Epithelial cell of proximal tubule (primary cell): ENCODE results near the gene MEIS2. TPM values are rescaled to one million over a fixed set of nuclear protein-coding genes. Genes with fewer than 3 reads are reported as not detected.

Source experiments
- DNase-seq: peaks from one replicate; pipeline ENCODE4 v3.0.0-alpha.2; 2011; ENCODE audit warnings: low read depth
- H3K4me3 ChIP-seq: 2 replicates; pipeline ENCODE4 v1.5.1; 2011; ENCODE audit warnings: low read depth, mild to moderate bottlenecking, low read length
- CTCF ChIP-seq: conservative IDR thresholded peaks from 2 replicates; pipeline ENCODE4 v1.5.1; 2012; ENCODE audit warnings: low read depth, mild to moderate bottlenecking, low read length
- total RNA-seq: library from RNA; depleted of rRNA; stranded (reverse); fragments of >200 nt; gene quantifications from 2 replicates; pipeline ENCODE4 v1.2.3, GENCODE V29; 2015

Gene MEIS2
- total RNA-seq, 1 donor from 2014 or later = 14.0 TPM

DNA sequence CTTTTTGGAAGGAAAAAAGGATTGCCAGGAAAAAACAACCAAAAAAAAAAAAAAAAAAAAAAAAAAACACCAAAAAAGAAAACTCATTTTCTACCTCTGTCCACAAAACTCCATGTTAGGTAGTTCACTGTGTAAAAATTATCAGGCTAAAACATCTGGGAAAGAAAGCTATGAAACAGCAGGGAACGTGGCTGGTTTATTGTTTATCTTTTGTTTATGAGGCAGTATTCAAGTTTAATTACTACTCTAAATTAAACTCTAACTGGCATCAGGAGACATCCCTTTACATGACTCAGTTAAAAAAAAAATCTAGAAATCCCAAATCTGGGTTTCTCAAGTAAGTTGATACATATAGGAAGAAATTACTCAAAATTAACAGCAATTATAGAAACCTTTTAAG lies 21.8 kb downstream of the MEIS2 start:
- H3K4me3 ChIP-seq = no peak overlapping the region
- no peak for TF ChIP-seq CTCF
- DNase-seq = no peak

DNA sequence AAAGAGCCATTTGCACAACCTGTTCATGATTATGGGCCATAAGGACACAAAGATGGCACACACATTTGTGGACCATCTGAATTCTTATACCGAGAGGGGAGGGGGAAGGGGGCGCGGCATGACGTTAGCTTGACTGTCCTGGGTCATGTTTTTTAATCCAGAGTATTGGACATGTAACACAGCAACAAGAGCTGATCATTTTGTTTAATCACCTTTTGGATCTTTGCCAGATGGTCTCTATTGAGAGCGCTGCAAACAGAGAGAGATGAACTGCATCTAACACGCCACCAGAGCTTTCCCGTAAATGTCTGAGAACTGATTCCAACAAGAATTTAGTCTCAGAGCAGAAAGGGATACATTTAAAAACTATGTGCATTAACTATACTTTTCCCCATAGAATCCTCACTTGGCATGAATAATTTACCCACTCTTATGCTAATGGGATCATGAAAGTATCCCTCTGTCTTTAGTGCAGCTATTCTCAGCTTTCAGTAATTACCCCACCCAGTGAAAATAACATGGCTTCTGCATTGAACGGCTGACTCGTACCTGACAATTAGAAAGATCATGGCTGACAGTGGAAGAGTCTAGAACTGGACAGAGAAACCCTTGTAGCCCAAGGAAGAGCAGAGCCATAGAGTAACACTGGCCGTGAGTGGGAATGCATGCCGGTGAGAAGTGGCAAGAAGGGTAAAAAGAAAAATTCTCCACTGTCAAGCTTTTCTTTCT lies 22.6 kb downstream of the MEIS2 start:
- H3K4me3 ChIP-seq = no peak overlapping the region
- TF ChIP-seq CTCF = no peak
- DNase-seq = no peak

DNA sequence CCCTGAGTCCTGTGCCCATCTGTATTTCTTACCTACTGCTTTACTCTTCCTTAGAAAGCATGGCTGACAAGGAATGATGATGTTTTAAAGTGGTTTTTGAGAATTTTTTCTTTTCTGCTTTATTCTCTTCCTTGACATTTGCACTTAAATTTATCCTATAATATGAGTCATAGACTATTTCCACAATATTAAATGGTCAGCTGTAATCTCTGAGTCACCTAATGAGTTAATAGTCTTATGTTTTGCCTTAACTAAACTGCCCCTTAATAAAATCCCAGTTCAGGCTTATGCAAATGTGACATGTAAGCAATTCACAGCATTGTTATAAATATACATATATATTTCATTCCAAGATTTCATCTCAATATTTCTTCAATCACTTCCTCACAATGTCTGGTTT lies 23.8 kb downstream of the MEIS2 start:
- no peak for DNase-seq
- no peak overlapping the region for H3K4me3 ChIP-seq
- no peak for TF ChIP-seq CTCF

DNA sequence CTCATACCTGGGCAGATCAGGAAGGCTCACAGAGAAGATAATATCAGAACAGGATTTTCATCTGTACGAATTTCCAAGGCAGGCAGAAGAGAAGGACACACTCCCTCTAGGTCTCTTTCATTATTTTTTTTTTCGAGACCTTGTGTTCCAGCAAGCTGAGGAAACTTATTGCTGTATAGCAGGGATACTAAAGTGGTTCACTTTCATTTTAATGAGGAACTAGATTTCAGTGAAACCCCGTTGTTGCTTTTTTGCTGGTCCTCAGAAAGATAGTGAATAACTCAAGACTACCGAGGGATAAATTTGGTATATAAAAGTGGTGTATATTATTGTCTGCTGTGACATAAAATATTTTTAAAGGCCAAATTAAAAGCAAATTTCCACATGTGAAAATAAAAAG lies 24.6 kb downstream of the MEIS2 start:
- TF ChIP-seq CTCF = no peak
- no peak overlapping the region for H3K4me3 ChIP-seq
- no peak for DNase-seq

- no peak for DNase-seq
- no peak for TF ChIP-seq CTCF
- no peak overlapping the region for H3K4me3 ChIP-seq
Measured at GRCh38 chr15:37072181-37072580, 28.2 kb downstream of the MEIS2 start.

- DNase-seq = no peak
- TF ChIP-seq CTCF = no peak
Measured at GRCh38 chr15:37071134-37071533, 29.2 kb downstream of the MEIS2 start.

GRCh38 chr15:37070686-37071085 lies 29.7 kb downstream of the MEIS2 start:
- no peak for TF ChIP-seq CTCF
- no peak overlapping the region for H3K4me3 ChIP-seq
- no peak for DNase-seq

More at GRCh38 chr15:37071134-37071533, 29.2 kb downstream of the MEIS2 start:
- no peak overlapping the region for H3K4me3 ChIP-seq
